ENCODE measurements around the gene STAP1. TPM values are rescaled to one million over a fixed set of nuclear protein-coding genes. Genes with fewer than 3 reads are reported as not detected.
"Not testable (repeated sequence)": the region's sequence is repeated elsewhere in the genome, so short reads cannot be mapped to it uniquely, and the experiment has no call there.

Gene STAP1
- total and polyA plus RNA-seq, 4 donors, result 0.30 TPM; not detected in 3

- not testable (repeated sequence) for DNase-seq (ENCODE audit: low read depth in 4 of 6, low spot score in 6 of 6); H3K27ac ChIP-seq (ENCODE audit: low read depth, low read length); H3K4me3 ChIP-seq (ENCODE audit: low read depth, low read length); H3K9me3 ChIP-seq (ENCODE audit: control insufficient read depth, insufficient read depth, low read length); H3K4me1 ChIP-seq (ENCODE audit: control insufficient read depth, insufficient read depth, low read length); H3K36me3 ChIP-seq (ENCODE audit: control insufficient read depth, insufficient read depth, low read length); H3K27me3 ChIP-seq (ENCODE audit: control insufficient read depth, insufficient read depth, low read length)
- WGBS (ENCODE audit: insufficient coverage), result no CpG with 5 or more reads among the region's 4 CpGs
Observed at GRCh38 chr4:67552146-67552792, 6.3 kb upstream of the STAP1 start.

- Histone ChIP-seq H3K27ac (ENCODE audit: low read depth, low read length) (no peak overlapping the region), H3K4me1 (ENCODE audit: control insufficient read depth, insufficient read depth, low read length) (no peaks in the 10 kb centered on the region), H3K36me3 (ENCODE audit: control insufficient read depth, insufficient read depth, low read length) (no peaks in the 10 kb centered on the region), H3K27me3 (ENCODE audit: control insufficient read depth, insufficient read depth, low read length) (no peaks in the 10 kb centered on the region), H3K4me3 (ENCODE audit: low read depth, low read length) (no peak overlapping the region), H3K9me3 (ENCODE audit: control insufficient read depth, insufficient read depth, low read length) (no peaks in the 10 kb centered on the region)
- DNase-seq (ENCODE audit: low read depth in 4 of 6, low spot score in 6 of 6), result no peak
- no CpG with 5 or more reads among the region's 3 CpGs for WGBS (ENCODE audit: insufficient coverage)
Observed at GRCh38 chr4:67554096-67554495, 4.4 kb upstream of the STAP1 start.

DNA sequence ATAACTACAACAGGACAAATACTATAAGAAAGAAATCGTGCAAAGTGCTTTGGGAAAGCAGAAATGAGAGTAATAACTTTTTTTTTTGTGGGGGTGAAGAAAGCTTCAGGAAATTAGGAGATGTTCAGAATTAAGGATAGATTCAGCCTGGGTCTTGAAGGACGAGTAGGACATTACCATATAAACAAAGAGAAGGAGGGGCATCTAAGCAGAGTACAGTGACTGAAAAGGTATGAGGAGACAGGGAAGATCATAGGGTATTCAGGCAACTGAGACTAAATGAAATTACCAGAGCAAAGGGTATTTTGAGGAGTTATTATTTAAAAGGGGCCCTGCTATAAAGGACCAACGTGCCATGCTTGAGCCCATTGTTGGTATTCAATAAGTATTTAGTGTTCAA is 3.1 kb upstream of the STAP1 start:
- Histone ChIP-seq H3K4me1 (ENCODE audit: control insufficient read depth, insufficient read depth, low read length) (no peaks in the 10 kb centered on the region), H3K4me3 (ENCODE audit: low read depth, low read length) (no peak overlapping the region), H3K27ac (ENCODE audit: low read depth, low read length) (no peak overlapping the region), H3K27me3 (ENCODE audit: control insufficient read depth, insufficient read depth, low read length) (no peaks in the 10 kb centered on the region), H3K9me3 (ENCODE audit: control insufficient read depth, insufficient read depth, low read length) (no peaks in the 10 kb centered on the region), H3K36me3 (ENCODE audit: control insufficient read depth, insufficient read depth, low read length) (no peaks in the 10 kb centered on the region)
- 83% methylated on average over 2 of the region's 3 CpGs for WGBS (ENCODE audit: insufficient coverage)
- DNase-seq (ENCODE audit: low read depth in 4 of 6, low spot score in 6 of 6), result no peak

DNA sequence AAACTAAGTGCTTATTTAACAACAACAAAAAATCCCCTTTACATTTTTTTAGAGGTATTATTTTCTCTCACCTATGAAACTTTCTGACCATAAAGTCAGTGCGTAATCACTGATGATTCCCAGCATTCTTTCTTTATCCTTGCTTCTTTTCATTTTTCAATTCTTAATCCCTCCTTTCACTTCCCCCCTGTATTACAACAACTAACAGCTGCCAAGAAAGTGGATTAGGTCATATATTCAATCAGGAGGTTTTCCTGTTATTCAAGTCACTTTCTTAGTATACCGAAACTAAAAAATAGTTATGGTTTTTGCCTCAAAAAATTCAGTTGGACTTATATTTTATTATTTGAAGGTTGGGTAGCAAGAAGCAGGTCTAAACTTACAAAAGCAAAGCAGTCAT is 2.1 kb upstream of the STAP1 start:
- no peak overlapping the region for H3K4me3 ChIP-seq (ENCODE audit: low read depth, low read length)
- H3K27ac ChIP-seq (ENCODE audit: low read depth, low read length), result no peak overlapping the region
- no peaks in the 10 kb centered on the region for H3K36me3 ChIP-seq (ENCODE audit: control insufficient read depth, insufficient read depth, low read length)
- no CpG with 5 or more reads among the region's 2 CpGs for WGBS (ENCODE audit: insufficient coverage)
- no peaks in the 10 kb centered on the region for H3K27me3 ChIP-seq (ENCODE audit: control insufficient read depth, insufficient read depth, low read length)
- H3K9me3 ChIP-seq (ENCODE audit: control insufficient read depth, insufficient read depth, low read length), result no peaks in the 10 kb centered on the region
- DNase-seq (ENCODE audit: low read depth in 4 of 6, low spot score in 6 of 6), result no peak
- no peaks in the 10 kb centered on the region for H3K4me1 ChIP-seq (ENCODE audit: control insufficient read depth, insufficient read depth, low read length)

DNA sequence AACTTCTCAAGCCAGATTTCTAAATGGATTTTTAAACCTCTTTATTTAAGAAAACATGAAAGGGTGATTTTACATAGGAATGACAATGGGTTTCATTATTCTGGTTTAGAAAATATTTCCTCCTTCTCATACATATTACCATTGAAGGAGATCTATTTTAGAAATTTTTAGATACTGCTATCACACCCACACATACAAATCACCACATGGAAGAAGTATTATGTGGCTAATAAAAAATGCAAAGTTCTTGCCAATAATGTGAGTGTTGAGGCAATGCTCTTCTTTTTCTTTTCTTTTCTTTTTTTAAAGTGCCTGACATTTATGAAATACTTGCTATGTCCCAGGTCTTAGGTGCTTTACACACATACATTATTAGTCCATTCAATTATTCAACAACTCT is 6.8 kb downstream of the STAP1 start:
- no peak overlapping the region for H3K4me3 ChIP-seq (ENCODE audit: low read depth, low read length)
- H3K27me3 ChIP-seq (ENCODE audit: control insufficient read depth, insufficient read depth, low read length), result no peaks in the 10 kb centered on the region
- H3K9me3 ChIP-seq (ENCODE audit: control insufficient read depth, insufficient read depth, low read length), result no peaks in the 10 kb centered on the region
- no peaks in the 10 kb centered on the region for H3K36me3 ChIP-seq (ENCODE audit: control insufficient read depth, insufficient read depth, low read length)
- H3K4me1 ChIP-seq (ENCODE audit: control insufficient read depth, insufficient read depth, low read length), result no peaks in the 10 kb centered on the region
- no peak overlapping the region for H3K27ac ChIP-seq (ENCODE audit: low read depth, low read length)
- no peak for DNase-seq (ENCODE audit: low read depth in 4 of 6, low spot score in 6 of 6)

DNA sequence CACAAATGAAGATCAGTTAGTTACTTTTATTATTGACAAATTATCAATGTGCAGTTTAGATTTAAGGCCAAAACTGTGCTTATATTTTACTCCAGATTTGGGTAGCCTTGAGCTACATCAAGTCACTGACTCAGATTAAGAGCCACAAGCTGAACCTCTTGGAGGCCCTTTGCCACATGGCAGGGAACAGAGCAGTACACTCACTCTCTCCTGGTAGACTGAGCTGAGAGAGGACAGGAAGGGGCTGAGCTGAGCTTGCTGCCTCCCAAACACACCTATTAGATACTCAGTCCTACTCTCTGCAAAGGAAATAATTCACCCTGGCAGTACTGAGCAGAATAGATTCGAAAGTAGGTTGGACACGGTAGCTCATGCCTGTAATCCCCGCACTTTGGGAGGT is 7.8 kb downstream of the STAP1 start:
- no peak overlapping the region for H3K27ac ChIP-seq (ENCODE audit: low read depth, low read length)
- DNase-seq (ENCODE audit: low read depth in 4 of 6, low spot score in 6 of 6), result no peak
- 93% methylated on average over 3 of the region's 3 CpGs for WGBS (ENCODE audit: insufficient coverage)

GRCh38 chr4:67568820-67569219 is 10.3 kb downstream of the STAP1 start:
- no peak for DNase-seq (ENCODE audit: low read depth in 4 of 6, low spot score in 6 of 6)
- Histone ChIP-seq H3K27me3 (ENCODE audit: control insufficient read depth, insufficient read depth, low read length) (no peaks in the 10 kb centered on the region), H3K36me3 (ENCODE audit: control insufficient read depth, insufficient read depth, low read length) (no peaks in the 10 kb centered on the region), H3K27ac (ENCODE audit: low read depth, low read length) (no peak overlapping the region), H3K4me3 (ENCODE audit: low read depth, low read length) (no peak overlapping the region), H3K4me1 (ENCODE audit: control insufficient read depth, insufficient read depth, low read length) (no peaks in the 10 kb centered on the region), H3K9me3 (ENCODE audit: control insufficient read depth, insufficient read depth, low read length) (no peaks in the 10 kb centered on the region)
- no CpG with 5 or more reads among the region's 2 CpGs for WGBS (ENCODE audit: insufficient coverage)

More for the DNA sequence above, 7.8 kb downstream of the STAP1 start:
- no peaks in the 10 kb centered on the region for H3K36me3 ChIP-seq (ENCODE audit: control insufficient read depth, insufficient read depth, low read length)
- no peak overlapping the region for H3K4me3 ChIP-seq (ENCODE audit: low read depth, low read length)
- H3K27me3 ChIP-seq (ENCODE audit: control insufficient read depth, insufficient read depth, low read length), result no peaks in the 10 kb centered on the region
- H3K4me1 ChIP-seq (ENCODE audit: control insufficient read depth, insufficient read depth, low read length), result no peaks in the 10 kb centered on the region
- H3K9me3 ChIP-seq (ENCODE audit: control insufficient read depth, insufficient read depth, low read length), result no peaks in the 10 kb centered on the region

GRCh38 chr4:67570537-67570936 is 12.0 kb downstream of the STAP1 start:
- Histone ChIP-seq H3K4me3 (ENCODE audit: low read depth, low read length) (no peak overlapping the region), H3K9me3 (ENCODE audit: control insufficient read depth, insufficient read depth, low read length) (no peaks in the 10 kb centered on the region), H3K27me3 (ENCODE audit: control insufficient read depth, insufficient read depth, low read length) (no peaks in the 10 kb centered on the region), H3K27ac (ENCODE audit: low read depth, low read length) (no peak overlapping the region), H3K36me3 (ENCODE audit: control insufficient read depth, insufficient read depth, low read length) (no peaks in the 10 kb centered on the region), H3K4me1 (ENCODE audit: control insufficient read depth, insufficient read depth, low read length) (no peaks in the 10 kb centered on the region)
- no peak for DNase-seq (ENCODE audit: low read depth in 4 of 6, low spot score in 6 of 6)
- WGBS (ENCODE audit: insufficient coverage), result 94% methylated on average over 1 of the region's 1 CpG

GRCh38 chr4:67571975-67572374 is 13.4 kb downstream of the STAP1 start:
- no peaks in the 10 kb centered on the region for H3K36me3 ChIP-seq (ENCODE audit: control insufficient read depth, insufficient read depth, low read length)
- H3K4me3 ChIP-seq (ENCODE audit: low read depth, low read length), result no peak overlapping the region
- no peaks in the 10 kb centered on the region for H3K9me3 ChIP-seq (ENCODE audit: control insufficient read depth, insufficient read depth, low read length)
- WGBS (ENCODE audit: insufficient coverage), result 40% methylated on average over 1 of the region's 1 CpG
- no peak overlapping the region for H3K27ac ChIP-seq (ENCODE audit: low read depth, low read length)
- no peaks in the 10 kb centered on the region for H3K27me3 ChIP-seq (ENCODE audit: control insufficient read depth, insufficient read depth, low read length)
- H3K4me1 ChIP-seq (ENCODE audit: control insufficient read depth, insufficient read depth, low read length), result no peaks in the 10 kb centered on the region
- no peak for DNase-seq (ENCODE audit: low read depth in 4 of 6, low spot score in 6 of 6)

DNA sequence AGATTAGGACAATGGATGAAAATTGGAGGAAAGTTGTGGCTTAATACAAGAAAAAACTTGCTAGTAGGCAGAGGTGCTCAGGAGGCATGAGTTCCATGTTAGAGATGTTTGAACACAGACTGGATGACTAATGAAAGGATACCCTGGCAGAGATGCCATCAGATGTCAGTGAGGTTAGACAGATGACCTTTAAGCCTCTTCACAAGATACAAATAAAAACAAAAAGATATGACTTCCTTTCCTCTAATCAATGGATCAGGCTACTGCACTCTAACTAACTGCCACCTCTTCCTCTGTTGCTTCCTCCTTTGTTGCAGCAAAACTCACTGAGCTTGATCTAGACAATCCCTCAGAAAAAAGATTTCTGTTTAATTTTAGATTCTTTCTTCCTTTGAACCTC is 14.7 kb downstream of the STAP1 start:
- no peaks in the 10 kb centered on the region for H3K36me3 ChIP-seq (ENCODE audit: control insufficient read depth, insufficient read depth, low read length)
- no peaks in the 10 kb centered on the region for H3K4me1 ChIP-seq (ENCODE audit: control insufficient read depth, insufficient read depth, low read length)
- H3K27ac ChIP-seq (ENCODE audit: low read depth, low read length), result no peak overlapping the region
- no peak overlapping the region for H3K4me3 ChIP-seq (ENCODE audit: low read depth, low read length)
- no peaks in the 10 kb centered on the region for H3K9me3 ChIP-seq (ENCODE audit: control insufficient read depth, insufficient read depth, low read length)
- no peaks in the 10 kb centered on the region for H3K27me3 ChIP-seq (ENCODE audit: control insufficient read depth, insufficient read depth, low read length)
- DNase-seq (ENCODE audit: low read depth in 4 of 6, low spot score in 6 of 6), result no peak

All from spinal cord (tissue), 10 donors.